ENCODE data around the gene KCNJ9. TPM values are rescaled to one million over a fixed set of nuclear protein-coding genes. Genes with fewer than 3 reads are reported as not detected.

Gene KCNJ9
- under 1 TPM; 0.11 to 0.30 TPM for total RNA-seq

GRCh38 chr1:160081261-160081936 is at the start of gene KCNJ9:
KCNJ9 (plus strand) TSS chr1:160081538; CDS start chr1:160084031, 2,493 bp downstream.
- Histone ChIP-seq H3K9me3 (no peaks in the 10 kb centered on the region), H3K4me1 (no peaks in the 10 kb centered on the region), H3K9ac (ENCODE audit: low read depth in 2 of 2, low read length in 2 of 2) (no peak within 1 kb of the TSS), H3K4me3 (no peak within 1 kb of the TSS), H3K36me3 (no peaks in the 10 kb centered on the region), H3K27me3 (peaks cover 7% of the 10 kb centered on the region), H3K27ac (no peak within 1 kb of the TSS)
- intact Hi-C loops (cut with DNase I) = loop anchor here (5.0 to 10.0 kb wide), 2 partner anchors 34 to 293 kb away; no protein-coding TSS in a partner anchor
- no peak for DNase-seq
- TF ChIP-seq CTCF (IDR thresholded peaks at IDR 0.05) = no peak

GRCh38 chr1:160032165-160032820 is 49.0 kb upstream of the KCNJ9 start:
- no peaks in the 10 kb centered on the region for H3K27me3 ChIP-seq
- DNase-seq = peak; percentile 36
- H3K9ac ChIP-seq (ENCODE audit: low read depth in 2 of 2, low read length in 2 of 2) = peak overlapping the region; percentile 72 to 81
- no peaks in the 10 kb centered on the region for H3K9me3 ChIP-seq
- peaks cover 11% of the 10 kb centered on the region for H3K4me1 ChIP-seq
- intact Hi-C loops (cut with DNase I) = no loop called here
- H3K4me3 ChIP-seq = peak overlapping the region; percentile 67
- TF ChIP-seq CTCF (IDR thresholded peaks at IDR 0.05) = no peak
- no peaks in the 10 kb centered on the region for H3K36me3 ChIP-seq
- H3K27ac ChIP-seq = peak overlapping the region; percentile 46

- TF ChIP-seq CTCF (IDR thresholded peaks at IDR 0.05) = no peak
- intact Hi-C loops (cut with DNase I) = no loop called here
These were observed 40.9 kb upstream of the KCNJ9 start for GRCh38 chr1:160040476-160040875.

GRCh38 chr1:160043543-160043942 is 37.8 kb upstream of the KCNJ9 start:
- no peak overlapping the region for H3K4me3 ChIP-seq
- DNase-seq = no peak
- no peak overlapping the region for H3K27ac ChIP-seq
- intact Hi-C loops (cut with DNase I) = no loop called here
- H3K27me3 ChIP-seq = no peaks in the 10 kb centered on the region
- TF ChIP-seq CTCF (IDR thresholded peaks at IDR 0.05) = no peak
- H3K36me3 ChIP-seq = no peaks in the 10 kb centered on the region
- H3K4me1 ChIP-seq = no peaks in the 10 kb centered on the region
- H3K9ac ChIP-seq (ENCODE audit: low read depth in 2 of 2, low read length in 2 of 2) = no peak overlapping the region
- H3K9me3 ChIP-seq = no peaks in the 10 kb centered on the region

More at GRCh38 chr1:160040476-160040875, 40.9 kb upstream of the KCNJ9 start:
- Histone ChIP-seq H3K9me3 (no peaks in the 10 kb centered on the region), H3K27ac (no peak overlapping the region), H3K27me3 (no peaks in the 10 kb centered on the region), H3K4me3 (no peak overlapping the region), H3K4me1 (no peaks in the 10 kb centered on the region), H3K36me3 (no peaks in the 10 kb centered on the region), H3K9ac (ENCODE audit: low read depth in 2 of 2, low read length in 2 of 2) (no peak overlapping the region)
- no peak for DNase-seq

GRCh38 chr1:160045653-160046052 is 35.7 kb upstream of the KCNJ9 start:
- H3K4me3 ChIP-seq = no peak overlapping the region
- no peaks in the 10 kb centered on the region for H3K27me3 ChIP-seq
- no peak for DNase-seq
- no peaks in the 10 kb centered on the region for H3K36me3 ChIP-seq
- H3K4me1 ChIP-seq = no peaks in the 10 kb centered on the region
- intact Hi-C loops (cut with DNase I) = loop anchor here (5.0 kb wide), 1 partner anchor 37 kb away; the partner anchor contains the start of gene KCNJ9
- H3K27ac ChIP-seq = no peak overlapping the region
- H3K9ac ChIP-seq (ENCODE audit: low read depth in 2 of 2, low read length in 2 of 2) = no peak overlapping the region
- no peak for TF ChIP-seq CTCF (IDR thresholded peaks at IDR 0.05)
- H3K9me3 ChIP-seq = no peaks in the 10 kb centered on the region

Measured in colonic mucosa (tissue), 4 donors.